ENCODE measurements around the gene CMTM4. TPM values are rescaled to one million over a fixed set of nuclear protein-coding genes. Genes with fewer than 3 reads are reported as not detected.

CMTM4 gene
- total and polyA plus RNA-seq, 7 donors: 6.1 to 65.1 (median 12.5) TPM

DNA sequence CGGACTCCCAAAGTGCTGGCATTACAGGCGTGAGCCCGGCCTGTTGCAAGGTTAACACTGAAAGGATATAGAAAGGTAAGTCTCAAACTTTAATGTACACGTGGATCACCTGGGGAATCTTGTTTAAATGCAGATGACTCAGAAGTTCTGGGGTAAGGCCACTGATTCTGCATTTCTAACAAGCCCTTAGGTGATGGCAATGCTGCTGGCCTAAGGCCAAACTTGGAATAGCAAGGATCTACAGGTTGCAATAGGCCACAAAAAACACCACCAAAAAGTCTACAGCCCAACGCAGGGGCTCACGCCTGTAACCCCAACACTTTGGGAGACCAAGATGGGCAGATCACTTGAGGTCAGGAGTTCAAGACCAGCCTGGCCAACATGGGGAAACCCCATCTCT is 4.2 kb downstream of the CMTM4 start:
- WGBS, 2 donors: 81 to 90% methylated on average over 6 of the region's 6 CpGs
- no peaks in the 10 kb centered on the region for H3K27me3 ChIP-seq
- H3K9me3 ChIP-seq: no peaks in the 10 kb centered on the region
- no peaks in the 10 kb centered on the region for H3K36me3 ChIP-seq
- DNase-seq: peak; percentile 26
- H3K4me3 ChIP-seq: no peak overlapping the region
- peaks cover 0 to 23% (median 16%) of the 10 kb centered on the region in 4 donors for H3K4me1 ChIP-seq
- no peak overlapping the region for H3K27ac ChIP-seq
- intact Hi-C loops (cut with DNase I): no loop called here
- TF ChIP-seq EP300 (IDR thresholded peaks at IDR 0.05): no peak
- no peak for TF ChIP-seq POLR2A (IDR thresholded peaks at IDR 0.05)
- no peak for TF ChIP-seq POLR2AphosphoS5 (IDR thresholded peaks at IDR 0.05)
- TF ChIP-seq CTCF (IDR thresholded peaks at IDR 0.05): no peak

DNA sequence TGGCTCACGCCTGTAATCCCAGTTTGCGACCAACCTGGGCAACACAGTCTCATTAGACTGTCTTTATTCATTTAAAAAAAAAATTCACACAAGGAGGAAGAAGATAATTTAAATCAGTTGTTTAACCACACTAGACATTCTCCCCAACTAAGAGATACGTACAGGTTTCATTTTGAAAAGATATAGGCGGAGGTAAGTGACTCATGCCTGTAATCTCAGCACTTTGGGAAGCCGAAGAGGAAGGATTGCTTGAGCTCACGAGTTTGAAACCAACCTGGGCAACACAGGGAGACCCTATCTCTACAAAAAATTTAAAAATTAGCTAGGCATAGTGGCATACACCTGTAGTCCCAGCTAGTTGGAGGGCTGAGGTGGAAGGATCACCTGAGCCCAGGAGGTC is 5.3 kb downstream of the CMTM4 start:
- intact Hi-C loops (cut with DNase I): no loop called here
- H3K4me1 ChIP-seq: peaks cover 0 to 19% (median 13%) of the 10 kb centered on the region in 4 donors
- no peak for TF ChIP-seq EP300 (IDR thresholded peaks at IDR 0.05)
- TF ChIP-seq POLR2AphosphoS5 (IDR thresholded peaks at IDR 0.05): no peak
- TF ChIP-seq CTCF (IDR thresholded peaks at IDR 0.05): no peak
- TF ChIP-seq POLR2A (IDR thresholded peaks at IDR 0.05): no peak
- no peak overlapping the region for H3K27ac ChIP-seq
- H3K4me3 ChIP-seq: no peak overlapping the region
- no peaks in the 10 kb centered on the region for H3K9me3 ChIP-seq
- no peak for DNase-seq
- H3K36me3 ChIP-seq: no peaks in the 10 kb centered on the region
- WGBS, 2 donors: 38 to 66% methylated on average over 6 of the region's 6 CpGs
- H3K27me3 ChIP-seq: no peaks in the 10 kb centered on the region

GRCh38 chr16:66690106-66690847 is 6.3 kb downstream of the CMTM4 start:
- TF ChIP-seq POLR2AphosphoS5 (IDR thresholded peaks at IDR 0.05) (no peak), POLR2A (IDR thresholded peaks at IDR 0.05) (no peak), CTCF (IDR thresholded peaks at IDR 0.05) (no peak), EP300 (IDR thresholded peaks at IDR 0.05) (no peak)
- intact Hi-C loops (cut with DNase I): no loop called here
- Histone ChIP-seq H3K4me1 (peaks cover 0 to 10% (median 4%) of the 10 kb centered on the region in 4 donors), H3K4me3 (no peak overlapping the region), H3K27me3 (no peaks in the 10 kb centered on the region), H3K36me3 (no peaks in the 10 kb centered on the region), H3K9me3 (no peaks in the 10 kb centered on the region), H3K27ac (no peak overlapping the region)
- 71 to 82% methylated on average over 7 of the region's 7 CpGs for WGBS, 2 donors
- no peak for DNase-seq

- H3K27ac ChIP-seq: no peak overlapping the region
- H3K4me1 ChIP-seq: peaks cover 0 to 3% (median 0%) of the 10 kb centered on the region in 4 donors
- DNase-seq: no peak
- no peaks in the 10 kb centered on the region for H3K36me3 ChIP-seq
- 90 to 91% methylated on average over 6 of the region's 6 CpGs for WGBS, 2 donors
- no peaks in the 10 kb centered on the region for H3K27me3 ChIP-seq
- TF ChIP-seq EP300 (IDR thresholded peaks at IDR 0.05): no peak
- no peak for TF ChIP-seq CTCF (IDR thresholded peaks at IDR 0.05)
- no peak for TF ChIP-seq POLR2AphosphoS5 (IDR thresholded peaks at IDR 0.05)
- TF ChIP-seq POLR2A (IDR thresholded peaks at IDR 0.05): no peak
- intact Hi-C loops (cut with DNase I): no loop called here
- H3K4me3 ChIP-seq: no peak overlapping the region
- no peaks in the 10 kb centered on the region for H3K9me3 ChIP-seq
Measured at GRCh38 chr16:66689282-66689681, 7.3 kb downstream of the CMTM4 start.

Data from sigmoid colon (tissue), 7 donors.